Mucosa of stomach (tissue), 1 donor: Measurements from ENCODE around the gene ACADM.
"Not testable (repeated sequence)": the region's sequence is repeated elsewhere in the genome, so short reads cannot be mapped to it uniquely, and the experiment has no call there.

Experiments
- H3K27me3 ChIP-seq: one replicate; pipeline ENCODE4 v1.7.0; 2013; ENCODE audit warnings: mild to moderate bottlenecking, low read length; ENCODE audit not compliant: control insufficient read depth, insufficient read depth
- H3K36me3 ChIP-seq: one replicate; pipeline ENCODE4 v1.7.0; 2013; ENCODE audit warnings: low read length; ENCODE audit not compliant: control insufficient read depth, insufficient read depth
- H3K4me1 ChIP-seq: one replicate; pipeline ENCODE4 v1.7.0; 2013; ENCODE audit warnings: mild to moderate bottlenecking, low read length; ENCODE audit not compliant: control insufficient read depth, insufficient read depth
- H3K4me3 ChIP-seq: one replicate; pipeline ENCODE4 v1.7.0; 2013; ENCODE audit warnings: low read length
- H3K9ac ChIP-seq: one replicate; pipeline ENCODE4 v1.7.0; 2013; ENCODE audit warnings: mild to moderate bottlenecking, low read length, moderate library complexity
- H3K9me3 ChIP-seq: one replicate; pipeline ENCODE4 v1.7.0; 2013; ENCODE audit warnings: mild to moderate bottlenecking, low read length, moderate library complexity; ENCODE audit not compliant: control insufficient read depth
- donor health status: Pancreatic carcinoma.

The ACADM gene

DNA sequence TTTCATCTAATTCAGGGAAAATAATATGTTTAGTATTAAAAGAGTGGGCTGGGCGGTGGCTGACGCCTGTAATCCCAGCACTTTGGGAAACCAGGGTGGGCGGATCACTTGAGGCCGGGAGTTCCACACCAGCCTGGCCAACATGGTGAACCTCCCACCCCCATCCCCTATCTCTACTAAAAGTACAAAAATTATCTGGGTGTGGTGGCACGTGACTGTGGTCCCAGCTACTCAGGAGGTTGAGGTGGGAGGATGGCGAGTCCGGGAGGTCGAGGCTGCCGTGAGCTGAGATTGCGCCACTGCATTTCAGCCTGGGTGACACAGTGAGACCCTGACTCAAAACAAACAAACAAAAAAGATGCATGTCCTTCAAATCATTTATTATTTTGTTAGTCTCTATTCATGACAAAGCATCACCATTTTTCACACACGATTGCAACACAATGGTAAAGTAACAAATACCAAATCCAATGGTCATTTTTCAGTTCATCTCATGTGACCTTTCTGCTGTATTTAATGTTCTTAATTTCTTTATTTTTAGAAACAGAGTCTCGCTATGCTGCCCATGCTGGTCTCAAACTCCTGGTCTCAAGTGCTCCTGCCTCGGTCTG is 73.2 kb downstream of the ACADM start:
- H3K27me3 ChIP-seq: no peaks in the 10 kb centered on the region
- H3K4me1 ChIP-seq: no peaks in the 10 kb centered on the region
- no peaks in the 10 kb centered on the region for H3K9me3 ChIP-seq
- no peak overlapping the region for H3K4me3 ChIP-seq
- H3K36me3 ChIP-seq: peaks cover 7% of the 10 kb centered on the region
- H3K9ac ChIP-seq: no peak overlapping the region

DNA sequence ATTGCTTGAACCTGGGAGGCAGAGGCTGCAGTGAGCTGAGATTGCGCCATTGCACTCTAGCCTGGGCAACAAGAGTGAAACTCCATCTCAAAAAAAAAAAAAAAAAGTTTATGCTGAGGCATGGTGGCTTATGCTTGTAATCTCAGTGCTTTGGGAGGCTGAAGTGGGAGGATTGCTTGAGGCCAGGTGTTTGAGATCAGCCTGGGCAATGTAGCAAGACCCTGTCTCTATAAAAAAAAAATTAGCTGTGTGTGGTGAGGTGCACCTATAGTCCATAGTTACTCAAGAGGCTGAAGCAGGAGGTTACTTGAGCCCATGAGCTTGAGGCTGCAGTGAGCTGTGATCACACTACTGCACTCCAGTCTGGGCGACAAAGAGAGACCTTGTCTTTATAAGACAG is 77.0 kb downstream of the ACADM start:
- H3K4me3 ChIP-seq, H3K36me3 ChIP-seq, H3K27me3 ChIP-seq, H3K4me1 ChIP-seq, H3K9me3 ChIP-seq, H3K9ac ChIP-seq: not testable (repeated sequence)

GRCh38 chr1:75808921-75809320 is 84.4 kb downstream of the ACADM start:
- H3K27me3 ChIP-seq: no peaks in the 10 kb centered on the region
- H3K36me3 ChIP-seq: no peaks in the 10 kb centered on the region
- H3K9ac ChIP-seq: no peak overlapping the region
- H3K4me3 ChIP-seq: no peak overlapping the region
- H3K4me1 ChIP-seq: peaks cover 16% of the 10 kb centered on the region
- no peaks in the 10 kb centered on the region for H3K9me3 ChIP-seq

DNA sequence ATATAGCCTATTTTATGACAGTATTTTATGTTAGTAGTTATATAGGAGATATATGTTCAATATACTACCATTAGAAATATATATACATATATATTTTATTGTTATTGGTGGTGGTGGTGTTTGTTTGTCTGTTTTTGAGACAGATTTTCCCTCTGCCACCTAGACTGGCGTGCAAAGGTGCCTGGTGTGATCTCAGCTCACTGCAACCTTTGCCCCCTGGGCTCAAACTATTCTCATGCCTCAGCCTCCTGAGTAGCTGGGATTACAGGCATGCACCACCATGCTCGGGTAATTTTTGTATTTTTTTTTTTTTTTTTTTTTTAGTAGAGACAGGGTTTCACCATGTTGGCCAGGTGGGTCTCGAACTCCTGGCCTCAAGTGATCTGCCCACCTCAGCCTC is 85.6 kb downstream of the ACADM start:
- not testable (repeated sequence) for H3K4me3 ChIP-seq, H3K27me3 ChIP-seq, H3K9me3 ChIP-seq, H3K36me3 ChIP-seq, H3K9ac ChIP-seq
- peaks cover 16% of the 10 kb centered on the region for H3K4me1 ChIP-seq

DNA sequence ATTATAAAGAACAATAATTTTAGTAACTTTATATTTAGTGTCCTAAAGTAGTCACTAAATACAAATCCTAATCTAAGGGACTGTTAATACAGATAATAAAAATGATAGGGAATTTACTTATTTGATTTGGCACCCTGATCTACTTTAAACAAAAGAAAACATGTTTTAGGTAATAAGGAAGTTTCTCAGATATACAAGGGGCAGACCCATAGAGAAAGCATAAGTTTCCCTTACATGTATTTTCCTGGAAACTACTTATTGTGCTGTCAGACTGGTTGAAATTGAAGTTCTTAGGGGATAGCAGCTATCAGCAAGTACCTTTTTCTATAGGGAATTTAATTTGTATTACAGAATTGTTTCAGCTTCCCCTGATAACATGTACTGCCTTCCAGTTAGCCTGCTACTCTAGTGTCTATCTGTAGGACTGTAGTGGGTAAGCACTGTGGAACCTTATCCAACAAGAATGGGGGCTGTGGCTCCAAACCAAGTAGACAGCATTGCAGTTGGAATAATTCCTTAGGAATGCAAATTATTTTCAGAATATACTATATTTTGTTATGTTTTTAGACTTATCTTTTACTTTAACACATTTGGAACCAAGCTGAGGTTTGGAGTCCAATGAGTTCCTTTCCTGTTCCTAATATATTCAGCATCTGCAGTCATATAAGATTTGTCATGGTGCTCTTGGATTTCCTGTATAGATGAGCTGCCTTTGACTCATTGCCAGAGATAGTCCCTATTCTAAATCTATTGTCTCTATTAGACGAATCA is 86.9 kb downstream of the ACADM start:
- Histone ChIP-seq H3K9ac (no peak overlapping the region), H3K4me1 (peaks cover 16% of the 10 kb centered on the region), H3K36me3 (no peaks in the 10 kb centered on the region), H3K4me3 (no peak overlapping the region), H3K9me3 (no peaks in the 10 kb centered on the region), H3K27me3 (no peaks in the 10 kb centered on the region)

- Histone ChIP-seq H3K36me3 (no peaks in the 10 kb centered on the region), H3K4me3 (no peak overlapping the region), H3K9ac (no peak overlapping the region), H3K4me1 (peaks cover 16% of the 10 kb centered on the region), H3K9me3 (no peaks in the 10 kb centered on the region), H3K27me3 (no peaks in the 10 kb centered on the region)
Observed at GRCh38 chr1:75812065-75812464, 87.6 kb downstream of the ACADM start.
